ENCODE data around the gene KRTAP10-7. TPM values are rescaled to one million over a fixed set of nuclear protein-coding genes. Genes with fewer than 3 reads are reported as not detected.
"Not testable (repeated sequence)": the region's sequence is repeated elsewhere in the genome, so short reads cannot be mapped to it uniquely, and the experiment has no call there.

The KRTAP10-7 gene
- total RNA-seq, 2 donors from 2014 or later, result not detected

DNA sequence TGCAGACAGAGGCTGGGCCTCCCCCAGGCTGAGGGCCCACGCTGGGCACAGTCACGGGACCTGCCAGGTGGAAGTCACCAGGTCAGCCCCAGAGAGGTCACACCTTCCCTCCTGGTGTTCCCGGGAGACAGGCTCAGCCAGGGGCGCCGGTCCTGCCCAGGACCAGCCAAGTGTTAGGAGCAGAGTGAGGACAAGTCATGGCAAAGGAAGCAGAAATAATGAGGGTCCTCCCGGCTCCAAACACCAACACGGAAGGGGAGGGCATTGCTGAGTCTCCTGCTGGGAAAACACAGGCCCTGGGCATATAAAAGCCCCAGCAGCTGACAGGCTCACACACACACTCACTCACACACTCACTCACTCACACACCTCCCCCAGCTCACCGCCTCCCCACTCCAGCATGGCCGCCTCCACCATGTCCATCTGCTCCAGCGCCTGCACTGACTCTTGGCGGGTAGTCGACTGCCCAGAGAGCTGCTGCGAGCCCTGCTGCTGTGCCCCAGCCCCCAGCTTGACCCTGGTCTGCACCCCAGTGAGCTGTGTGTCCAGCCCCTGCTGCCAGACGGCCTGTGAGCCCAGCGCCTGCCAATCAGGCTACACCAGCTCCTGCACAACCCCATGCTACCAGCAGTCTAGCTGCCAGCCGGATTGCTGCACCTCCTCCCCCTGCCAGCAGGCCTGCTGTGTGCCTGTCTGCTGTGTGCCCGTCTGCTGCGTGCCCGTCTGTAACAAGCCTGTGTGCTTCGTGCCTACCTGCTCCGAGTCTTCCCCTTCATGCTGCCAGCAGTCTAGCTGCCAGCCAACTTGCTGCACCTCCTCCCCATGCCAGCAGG lies 36.8 kb downstream of the KRTAP10-7 start, which contains the start of gene KRTAP10-10:
TSS of gene KRTAP10-10 (plus strand) at position 339 of the 833 bp plus-strand sequence. CDS start at position 401, 62 bp downstream.
- H3K4me1 ChIP-seq, result no peaks in the 10 kb centered on the region
- intact Hi-C loops (cut with DNase I), result no loop called here
- H3K9me3 ChIP-seq, result peaks cover 0 to 4% (median 0%) of the 10 kb centered on the region in 3 donors
- DNase-seq, result no peak
- TF ChIP-seq POLR2A (IDR thresholded peaks at IDR 0.05), result no peak
- TF ChIP-seq, protein P1, sequence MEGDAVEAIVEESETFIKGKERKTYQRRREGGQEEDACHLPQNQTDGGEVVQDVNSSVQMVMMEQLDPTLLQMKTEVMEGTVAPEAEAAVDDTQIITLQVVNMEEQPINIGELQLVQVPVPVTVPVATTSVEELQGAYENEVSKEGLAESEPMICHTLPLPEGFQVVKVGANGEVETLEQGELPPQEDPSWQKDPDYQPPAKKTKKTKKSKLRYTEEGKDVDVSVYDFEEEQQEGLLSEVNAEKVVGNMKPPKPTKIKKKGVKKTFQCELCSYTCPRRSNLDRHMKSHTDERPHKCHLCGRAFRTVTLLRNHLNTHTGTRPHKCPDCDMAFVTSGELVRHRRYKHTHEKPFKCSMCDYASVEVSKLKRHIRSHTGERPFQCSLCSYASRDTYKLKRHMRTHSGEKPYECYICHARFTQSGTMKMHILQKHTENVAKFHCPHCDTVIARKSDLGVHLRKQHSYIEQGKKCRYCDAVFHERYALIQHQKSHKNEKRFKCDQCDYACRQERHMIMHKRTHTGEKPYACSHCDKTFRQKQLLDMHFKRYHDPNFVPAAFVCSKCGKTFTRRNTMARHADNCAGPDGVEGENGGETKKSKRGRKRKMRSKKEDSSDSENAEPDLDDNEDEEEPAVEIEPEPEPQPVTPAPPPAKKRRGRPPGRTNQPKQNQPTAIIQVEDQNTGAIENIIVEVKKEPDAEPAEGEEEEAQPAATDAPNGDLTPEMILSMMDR (IDR thresholded peaks at IDR 0.05), result no peak
- H3K4me3 ChIP-seq, result no peak within 1 kb of the TSS
- WGBS, 2 donors, result 36 to 41% methylated on average over 4 to 20 of the region's 21 CpGs
- no peaks in the 10 kb centered on the region for H3K27me3 ChIP-seq
- H3K27ac ChIP-seq, result no peak within 1 kb of the TSS
- no peaks in the 10 kb centered on the region for H3K36me3 ChIP-seq (replicated peaks in 1 of 2; ENCODE audit: insufficient read depth in 1 of 2, low read depth in 2 of 2)
- no peak for ATAC-seq

DNA sequence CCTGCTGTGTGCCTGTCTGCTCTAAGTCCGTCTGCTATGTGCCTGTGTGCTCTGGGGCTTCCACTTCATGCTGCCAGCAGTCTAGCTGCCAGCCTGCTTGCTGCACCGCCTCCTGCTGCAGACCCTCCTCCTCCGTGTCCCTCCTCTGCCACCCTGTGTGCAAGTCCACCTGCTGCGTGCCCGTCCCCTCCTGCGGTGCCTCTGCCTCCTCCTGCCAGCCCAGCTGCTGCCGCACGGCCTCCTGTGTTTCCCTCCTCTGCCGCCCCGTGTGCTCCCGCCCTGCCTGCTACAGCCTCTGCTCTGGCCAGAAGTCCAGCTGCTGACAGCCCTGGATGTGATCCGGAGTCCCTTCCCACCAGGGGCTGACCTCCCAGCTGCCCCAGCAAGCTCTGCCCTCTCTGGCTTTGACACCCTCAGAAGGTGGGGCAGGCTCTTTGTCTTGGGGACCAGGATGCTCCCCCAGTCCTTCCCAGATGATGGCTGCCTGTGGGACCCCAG lies 37.5 kb downstream of the KRTAP10-7 start:
- intact Hi-C loops (cut with DNase I); DNase-seq; H3K9me3 ChIP-seq; ATAC-seq; H3K27ac ChIP-seq; H3K27me3 ChIP-seq; H3K4me3 ChIP-seq; H3K36me3 ChIP-seq (replicated peaks in 1 of 2; ENCODE audit: insufficient read depth in 1 of 2, low read depth in 2 of 2); H3K4me1 ChIP-seq: not testable (repeated sequence)
- WGBS, 2 donors, result 47 to 48% methylated on average over 8 to 11 of the region's 12 CpGs

DNA sequence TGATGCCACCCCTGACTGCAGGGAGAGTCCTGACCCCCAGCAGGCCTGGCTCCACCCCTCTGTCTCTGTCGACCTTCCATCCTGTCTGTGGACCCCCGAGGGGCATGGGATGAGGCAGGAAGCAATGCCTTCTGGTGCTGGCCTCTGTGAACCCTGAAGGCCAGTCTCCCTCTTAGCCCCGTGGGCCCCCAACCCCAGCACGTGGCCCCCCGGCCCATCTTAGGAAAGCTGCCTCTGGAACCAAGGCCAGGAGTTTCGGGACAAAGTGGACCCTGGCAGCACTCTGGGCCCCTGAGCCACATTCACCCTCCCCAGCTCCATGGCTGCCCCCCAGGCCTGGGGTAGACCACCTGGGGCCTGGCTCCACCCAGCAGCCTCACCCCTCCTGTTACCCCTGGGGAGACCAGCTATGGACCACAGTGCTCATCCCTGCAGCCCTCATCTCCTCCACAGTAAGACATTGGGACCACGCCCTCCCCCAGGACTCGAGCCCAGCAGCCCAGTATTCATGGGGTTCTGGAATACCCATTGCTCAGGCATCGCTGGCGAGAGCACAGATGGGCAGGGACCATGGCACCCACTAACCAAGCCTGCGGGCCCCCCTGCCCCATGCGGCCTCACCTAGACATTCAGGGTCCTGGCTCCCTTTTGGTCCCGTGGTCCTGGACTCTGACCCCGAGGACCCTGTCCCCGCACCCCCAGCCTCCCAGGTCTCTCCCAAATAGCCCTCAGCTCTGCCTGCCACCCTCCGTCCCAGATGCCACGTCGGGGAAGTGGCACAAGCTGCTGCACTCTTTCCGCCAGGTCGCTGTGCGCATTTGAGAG lies 38.3 kb downstream of the KRTAP10-7 start:
- H3K9me3 ChIP-seq; H3K27ac ChIP-seq; DNase-seq; intact Hi-C loops (cut with DNase I); H3K36me3 ChIP-seq (replicated peaks in 1 of 2; ENCODE audit: insufficient read depth in 1 of 2, low read depth in 2 of 2); H3K27me3 ChIP-seq; H3K4me3 ChIP-seq; ATAC-seq; H3K4me1 ChIP-seq: not testable (repeated sequence)
- WGBS, 2 donors, result 61 to 84% methylated on average over 11 to 12 of the region's 21 CpGs

DNA sequence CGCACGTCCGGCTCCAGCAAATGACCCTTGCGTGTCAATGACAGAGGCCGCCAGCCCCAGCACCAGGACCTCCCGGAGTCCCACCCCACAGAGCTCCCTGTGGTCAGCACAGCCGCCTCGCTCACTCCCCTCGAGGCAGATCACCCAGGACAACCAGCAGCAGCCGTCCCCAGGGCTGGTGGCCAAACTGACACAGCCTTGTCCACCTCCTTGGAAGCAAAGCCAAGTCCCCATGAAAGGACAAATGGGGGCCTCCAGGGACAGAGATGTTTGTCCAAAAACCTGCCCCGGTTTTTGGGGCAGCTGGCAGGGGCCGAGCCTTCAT lies 38.9 kb downstream of the KRTAP10-7 start:
- intact Hi-C loops (cut with DNase I), result no loop called here
- Histone ChIP-seq H3K9me3 (no peaks in the 10 kb centered on the region), H3K4me1 (no peaks in the 10 kb centered on the region), H3K4me3 (no peak overlapping the region), H3K27me3 (no peaks in the 10 kb centered on the region), H3K36me3 (replicated peaks in 1 of 2; ENCODE audit: insufficient read depth in 1 of 2, low read depth in 2 of 2) (no peaks in the 10 kb centered on the region), H3K27ac (no peak overlapping the region)
- TF ChIP-seq, protein P1 (IDR thresholded peaks at IDR 0.05), result no peak
- no peak for TF ChIP-seq POLR2A (IDR thresholded peaks at IDR 0.05)
- ATAC-seq (no peak), DNase-seq (no peak)
- 67 to 68% methylated on average over 8 to 12 of the region's 12 CpGs for WGBS, 2 donors

DNA sequence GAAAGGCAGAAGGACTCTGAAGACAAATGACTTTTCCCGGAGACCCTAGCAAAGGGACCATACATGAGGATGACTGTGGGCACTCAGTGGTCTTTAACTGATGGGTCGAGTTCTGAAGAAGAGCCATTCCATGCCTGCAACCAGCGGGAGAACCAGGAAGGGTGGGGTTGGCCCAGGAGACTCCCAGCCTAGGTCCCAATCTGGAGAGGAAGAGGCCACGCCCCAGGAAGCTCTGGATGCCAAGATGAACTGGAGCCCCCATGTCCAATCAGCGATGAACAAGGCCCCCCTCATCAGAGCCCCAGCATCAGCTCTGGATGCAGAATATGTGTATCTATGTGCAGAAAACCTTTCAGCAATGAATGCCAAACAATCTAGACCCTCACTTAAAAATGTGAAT lies 40.4 kb downstream of the KRTAP10-7 start:
- Histone ChIP-seq H3K27me3 (no peaks in the 10 kb centered on the region), H3K4me3 (no peak overlapping the region), H3K36me3 (replicated peaks in 1 of 2; ENCODE audit: insufficient read depth in 1 of 2, low read depth in 2 of 2) (no peaks in the 10 kb centered on the region), H3K4me1 (no peaks in the 10 kb centered on the region), H3K27ac (no peak overlapping the region), H3K9me3 (no peaks in the 10 kb centered on the region)
- intact Hi-C loops (cut with DNase I), result no loop called here
- no peak for ATAC-seq
- TF ChIP-seq, protein P1 (IDR thresholded peaks at IDR 0.05), result no peak
- TF ChIP-seq POLR2A (IDR thresholded peaks at IDR 0.05), result no peak
- DNase-seq, result no peak
- WGBS, 2 donors, result 78 to 89% methylated on average over 5 of the region's 5 CpGs
